GM12892 (cell line): ENCODE measurements around the gene HUNK.

Experiments used
- POLR2A ChIP-seq: IDR thresholded peaks from 2 replicates; pipeline ENCODE4 v1.6.1; 2011; ENCODE audit warnings: low read depth, low read length, control low read depth
- POLR2AphosphoS5 ChIP-seq: IDR thresholded peaks from 2 replicates; pipeline ENCODE4 v1.6.1; 2011; ENCODE audit warnings: low read depth, low read length, control low read depth

DNA sequence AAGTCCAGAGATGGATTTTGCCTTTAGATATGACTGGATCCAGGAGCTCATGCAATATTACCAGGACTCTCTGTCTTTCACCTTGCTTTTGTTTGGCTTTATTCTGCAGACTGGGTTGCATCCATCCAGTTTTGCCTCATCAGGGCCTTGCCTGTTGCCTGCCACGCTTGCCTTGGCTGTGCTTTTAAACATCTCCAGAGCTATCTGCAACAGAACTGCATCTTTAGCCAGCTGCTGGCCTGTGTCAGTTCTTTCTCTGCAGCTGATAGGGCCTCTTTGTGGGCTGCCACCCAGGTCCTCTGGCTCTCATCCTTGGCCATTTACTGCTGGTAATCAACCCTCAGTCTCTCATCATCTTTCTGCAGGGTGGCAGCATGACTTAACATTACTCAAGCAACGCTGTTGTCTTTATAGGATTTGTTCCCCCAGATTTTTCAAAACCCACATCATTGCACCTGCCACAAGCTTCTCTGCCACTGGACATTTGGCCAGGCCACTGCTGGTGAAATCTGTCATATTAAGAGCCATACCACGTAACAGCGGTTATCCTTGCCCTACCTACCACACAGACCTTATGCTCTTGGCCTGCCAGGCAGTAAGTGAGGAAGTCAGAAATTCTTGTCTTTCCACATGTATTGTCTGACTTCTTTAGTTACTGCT lies 24.4 kb upstream of the HUNK start:
- TF ChIP-seq POLR2AphosphoS5 (no peak), POLR2A (no peak)
